NCI-H1930 (cell line): Measurements from ENCODE around the gene NOXA1.
"Not testable (repeated sequence)": the region's sequence is repeated elsewhere in the genome, so short reads cannot be mapped to it uniquely, and the experiment has no call there.

Source experiments
- DNase-seq, 2 experiments: peaks; one replicate each; lab custom pipeline; 2025; lab: John Stamatoyannopoulos, UW

Gene NOXA1

GRCh38 chr9:137439158-137439714 is 16.0 kb downstream of the NOXA1 start:
- no peak for DNase-seq

GRCh38 chr9:137441289-137441934 is 18.2 kb downstream of the NOXA1 start, which contains the start of gene ENTPD8:
Gene ENTPD8, minus strand, starts transcription at chr9:137441357. Its CDS starts 3,072 bp downstream, at chr9:137438285.
- peak; percentile 63 to 66 for DNase-seq

- no peak for DNase-seq
Observed at GRCh38 chr9:137441935-137442321, 18.7 kb downstream of the NOXA1 start.

GRCh38 chr9:137444106-137444790 is 21.1 kb downstream of the NOXA1 start:
- no peak for DNase-seq

- DNase-seq: peak in 1 of 2 experiments; percentile 55
Observed at GRCh38 chr9:137445275-137445807, 22.1 kb downstream of the NOXA1 start.

GRCh38 chr9:137445930-137446431 is 22.8 kb downstream of the NOXA1 start:
- DNase-seq: no peak

- no peak for DNase-seq
Observed at GRCh38 chr9:137446851-137447471, 23.8 kb downstream of the NOXA1 start.

GRCh38 chr9:137447722-137448601 is 24.8 kb downstream of the NOXA1 start:
- no peak for DNase-seq

- no peak for DNase-seq
Observed at GRCh38 chr9:137448602-137448962, 25.4 kb downstream of the NOXA1 start.

GRCh38 chr9:137449081-137449844 is 26.1 kb downstream of the NOXA1 start:
- DNase-seq: no peak

GRCh38 chr9:137449931-137450538 is 26.8 kb downstream of the NOXA1 start:
- no peak for DNase-seq

- DNase-seq: not testable (repeated sequence)
Observed at GRCh38 chr9:137450539-137451222, 27.5 kb downstream of the NOXA1 start.

GRCh38 chr9:137451264-137452005 is 28.2 kb downstream of the NOXA1 start:
- not testable (repeated sequence) for DNase-seq

GRCh38 chr9:137452006-137452760 is 29.0 kb downstream of the NOXA1 start:
- DNase-seq: no peak

- no peak for DNase-seq
Observed at GRCh38 chr9:137452761-137453642, 29.8 kb downstream of the NOXA1 start.

- DNase-seq: peak in 1 of 2 experiments; percentile 21
Observed at GRCh38 chr9:137453643-137454081, 30.5 kb downstream of the NOXA1 start.

GRCh38 chr9:137454145-137454596 is 31.0 kb downstream of the NOXA1 start:
- no peak for DNase-seq
